Measurements from ENCODE around the gene COPS7A.

COPS7A gene

GRCh38 chr12:6772331-6772695 is 48.5 kb downstream of the COPS7A start, which contains the start of gene LAG3:
Gene LAG3 (plus strand): TSS chr12:6772520. CDS start chr12:6772853, 333 bp downstream.
- H3K27ac ChIP-seq: no peak within 1 kb of the TSS

GRCh38 chr12:6772726-6773589 is 49.1 kb downstream of the COPS7A start:
- no peak for TF ChIP-seq ZFX (IDR thresholded peaks at IDR 0.05)
- TF ChIP-seq CTCF (conservative IDR thresholded peaks at IDR 0.05): no peak
- H3K27ac ChIP-seq: no peak overlapping the region

More at GRCh38 chr12:6772331-6772695, 48.5 kb downstream of the COPS7A start, which contains the start of gene LAG3:
- TF ChIP-seq CTCF (conservative IDR thresholded peaks at IDR 0.05): no peak
- TF ChIP-seq ZFX (IDR thresholded peaks at IDR 0.05): no peak

- TF ChIP-seq ZFX (IDR thresholded peaks at IDR 0.05) (no peak), CTCF (conservative IDR thresholded peaks at IDR 0.05) (no peak)
- peak overlapping the region; percentile 94 for H3K27ac ChIP-seq
These were observed 49.9 kb downstream of the COPS7A start for GRCh38 chr12:6773590-6774351.

GRCh38 chr12:6774499-6775062 is 50.7 kb downstream of the COPS7A start:
- TF ChIP-seq CTCF (conservative IDR thresholded peaks at IDR 0.05) (no peak), ZFX (IDR thresholded peaks at IDR 0.05) (no peak)
- peak overlapping the region; percentile 94 for H3K27ac ChIP-seq

- H3K27ac ChIP-seq: peak overlapping the region; percentile 94
- TF ChIP-seq ZFX (IDR thresholded peaks at IDR 0.05) (no peak), CTCF (conservative IDR thresholded peaks at IDR 0.05) (no peak)
These were observed 51.6 kb downstream of the COPS7A start for GRCh38 chr12:6775185-6776174.

- TF ChIP-seq CTCF (conservative IDR thresholded peaks at IDR 0.05) (no peak), ZFX (IDR thresholded peaks at IDR 0.05) (no peak)
- peak overlapping the region; percentile 94 for H3K27ac ChIP-seq
These were observed 53.5 kb downstream of the COPS7A start for GRCh38 chr12:6777386-6777785.

Measured in C4-2B (cell line).